ENCODE measurements around the gene PLXNA2. TPM values are rescaled to one million over a fixed set of nuclear protein-coding genes. Genes with fewer than 3 reads are reported as not detected.

PLXNA2 gene
- total and polyA plus RNA-seq, 2 of the 8 experiments (the other 6 are each of a cell fraction or from before 2014, with no cell fraction given): 0.33 to 1.5 TPM

GRCh38 chr1:207988326-207989165 lies 255.6 kb downstream of the PLXNA2 start (continued):
- TF ChIP-seq FOSL1 (IDR thresholded peaks at IDR 0.05; ENCODE audit: insufficient read depth, low read depth, low read length) (no peak), SRF (IDR thresholded peaks at IDR 0.05; ENCODE audit: low read depth, low read length) (no peak), YY1 (IDR thresholded peaks at IDR 0.05; ENCODE audit: low read depth, low read length) (no peak), E2F6 (IDR thresholded peaks at IDR 0.05) (no peak)
